Right lung (tissue), 5 donors: ENCODE data around the gene GPRASP1. TPM values are rescaled to one million over a fixed set of nuclear protein-coding genes. Genes with fewer than 3 reads are reported as not detected.

Source experiments
- DNase-seq, 2 donors: peaks; one replicate each; pipeline ENCODE4 v3.0.0-alpha.2; 2013
- polyA plus RNA-seq, 5 donors: library from polyadenylated mRNA; unstranded; fragments of 120-200 nt; gene quantifications; one replicate each; pipeline versions ENCODE4 v1.2.1 to v1.2.3, GENCODE V29; 2013; ENCODE audit warnings: inconsistent platforms in 1 of 5, low replicate concordance in 1 of 5; ENCODE audit not compliant: insufficient read length in 5 of 5, insufficient read depth in 1 of 5

GPRASP1 gene
- polyA plus RNA-seq, 5 donors: 15.6 to 24.6 (median 18.3) TPM

GRCh38 chrX:102684772-102685520 is 33.7 kb downstream of the GPRASP1 start:
- no peak for DNase-seq

GRCh38 chrX:102694749-102695148 is 43.5 kb downstream of the GPRASP1 start:
- no peak for DNase-seq

- no peak for DNase-seq
Measured at GRCh38 chrX:102696306-102696705, 45.0 kb downstream of the GPRASP1 start.

GRCh38 chrX:102697494-102697893 is 46.2 kb downstream of the GPRASP1 start:
- DNase-seq: peak; percentile 38 to 44

Other genes starting within 250 kb of the GPRASP1 start
- gene NXF2B, start 211.5 kb upstream of the GPRASP1 start, polyA plus RNA-seq: under 1 TPM in 4 of 5 donors, not detected in 1; 0.36 to 0.76 (median 0.61) TPM
- under 1 TPM in 3 of 5 donors, not detected in 2; 0.45 to 0.59 (median 0.52) TPM for gene TCP11X2, start 179.7 kb upstream of the GPRASP1 start, polyA plus RNA-seq
- gene TMSB15A, start 134.7 kb upstream of the GPRASP1 start, polyA plus RNA-seq: 100 to 1,000 TPM in 1 of 5 donors, 10 to 100 TPM in 4; 48.4 to 107 (median 71.8) TPM
- 10 to 100 TPM; 10.5 to 18.9 (median 17.1) TPM for gene ARMCX5, start 52.0 kb upstream of the GPRASP1 start, polyA plus RNA-seq
- 10 to 100 TPM; 27.7 to 38.7 (median 35.6) TPM for gene GPRASP2, start 61.0 kb downstream of the GPRASP1 start, polyA plus RNA-seq
- 10 to 100 TPM; 13.2 to 19.4 (median 17.3) TPM for gene GPRASP3, start 69.3 kb downstream of the GPRASP1 start, polyA plus RNA-seq